Measurements from ENCODE around the gene PARP11.

DNA sequence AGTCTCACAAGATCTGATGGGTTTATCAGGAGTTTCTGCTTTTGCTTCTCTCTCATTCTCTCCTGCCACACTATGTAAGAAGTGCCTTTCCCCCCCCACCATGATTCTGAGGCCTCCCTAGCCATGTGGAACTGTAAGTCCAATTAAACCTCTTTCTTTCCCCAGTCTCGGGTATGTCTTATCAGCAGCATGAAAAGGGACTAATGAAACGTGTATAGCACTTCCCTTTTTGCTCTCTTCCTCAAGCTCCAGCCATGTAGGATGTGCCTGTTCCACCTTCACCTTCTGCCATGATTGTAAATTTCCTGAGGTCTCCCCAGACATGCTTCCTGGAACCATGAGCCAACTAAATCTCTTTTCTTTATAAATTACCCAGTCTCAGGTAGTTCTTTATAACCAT is 113.3 kb downstream of the PARP11 start:
- TF ChIP-seq EZH2 (IDR thresholded peaks at IDR 0.05; ENCODE audit: borderline replicate concordance, low read length), result no peak
- TF ChIP-seq, protein P1, sequence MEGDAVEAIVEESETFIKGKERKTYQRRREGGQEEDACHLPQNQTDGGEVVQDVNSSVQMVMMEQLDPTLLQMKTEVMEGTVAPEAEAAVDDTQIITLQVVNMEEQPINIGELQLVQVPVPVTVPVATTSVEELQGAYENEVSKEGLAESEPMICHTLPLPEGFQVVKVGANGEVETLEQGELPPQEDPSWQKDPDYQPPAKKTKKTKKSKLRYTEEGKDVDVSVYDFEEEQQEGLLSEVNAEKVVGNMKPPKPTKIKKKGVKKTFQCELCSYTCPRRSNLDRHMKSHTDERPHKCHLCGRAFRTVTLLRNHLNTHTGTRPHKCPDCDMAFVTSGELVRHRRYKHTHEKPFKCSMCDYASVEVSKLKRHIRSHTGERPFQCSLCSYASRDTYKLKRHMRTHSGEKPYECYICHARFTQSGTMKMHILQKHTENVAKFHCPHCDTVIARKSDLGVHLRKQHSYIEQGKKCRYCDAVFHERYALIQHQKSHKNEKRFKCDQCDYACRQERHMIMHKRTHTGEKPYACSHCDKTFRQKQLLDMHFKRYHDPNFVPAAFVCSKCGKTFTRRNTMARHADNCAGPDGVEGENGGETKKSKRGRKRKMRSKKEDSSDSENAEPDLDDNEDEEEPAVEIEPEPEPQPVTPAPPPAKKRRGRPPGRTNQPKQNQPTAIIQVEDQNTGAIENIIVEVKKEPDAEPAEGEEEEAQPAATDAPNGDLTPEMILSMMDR (IDR thresholded peaks at IDR 0.05; ENCODE audit: low read length), result no peak
